Hepatocyte (in vitro differentiated cells): ENCODE measurements around the gene ENGASE. TPM values are rescaled to one million over a fixed set of nuclear protein-coding genes. Genes with fewer than 3 reads are reported as not detected.

Experiments
- DNase-seq: peaks from one replicate; pipeline ENCODE4 v3.0.0-alpha.2; 2016; ENCODE audit warnings: low spot score
- H2AFZ ChIP-seq: fragments of 200-600 bp; sonication (generic); 2 replicates; pipeline ENCODE4 v1.6.0; 2016; ENCODE audit warnings: antibody characterized with exemption, mild to moderate bottlenecking
- H3K27ac ChIP-seq: fragments of 200-600 bp; sonication (generic); 2 replicates; pipeline ENCODE4 v1.5.1; 2016; ENCODE audit warnings: mild to moderate bottlenecking
- H3K27me3 ChIP-seq: fragments of 200-600 bp; sonication (generic); 2 replicates; pipeline ENCODE4 v1.6.1; 2016
- H3K36me3 ChIP-seq: fragments of 200-600 bp; sonication (generic); replicated peaks from 2 replicates; pipeline ENCODE4 v1.5.1; 2016; ENCODE audit warnings: low read depth; ENCODE audit not compliant: insufficient read depth
- H3K4me1 ChIP-seq: fragments of 200-600 bp; sonication (generic); 2 replicates; pipeline ENCODE4 v1.5.1; 2016; ENCODE audit warnings: mild to moderate bottlenecking, moderate library complexity; ENCODE audit not compliant: insufficient read depth
- H3K4me2 ChIP-seq: fragments of 200-600 bp; sonication (generic); 2 replicates; pipeline ENCODE4 v1.6.0; 2016
- H3K4me3 ChIP-seq: fragments of 200-600 bp; sonication (generic); 2 replicates; pipeline ENCODE4 v1.5.1; 2016; ENCODE audit warnings: mild to moderate bottlenecking
- H3K79me2 ChIP-seq: fragments of 200-600 bp; sonication (generic); 2 replicates; pipeline ENCODE4 v1.6.0; 2017; ENCODE audit warnings: mild to moderate bottlenecking
- H3K9me2 ChIP-seq: fragments of 200-600 bp; sonication (generic); replicated peaks from 2 replicates; pipeline ENCODE4 v1.6.0; 2017; ENCODE audit warnings: mild to moderate bottlenecking; ENCODE audit not compliant: insufficient read depth
- H3K9me3 ChIP-seq: fragments of 200-600 bp; sonication (generic); 2 replicates; pipeline ENCODE4 v1.5.1; 2016; ENCODE audit warnings: low read depth, mild to moderate bottlenecking
- H4K20me1 ChIP-seq: fragments of 200-600 bp; sonication (generic); 2 replicates; pipeline ENCODE4 v1.6.0; 2016; ENCODE audit warnings: mild to moderate bottlenecking; ENCODE audit not compliant: insufficient read depth, poor library complexity, severe bottlenecking
- EZH2 ChIP-seq: fragments of 200-600 bp; sonication (generic); IDR thresholded peaks from 2 replicates; pipeline ENCODE4 v1.6.1; 2016; ENCODE audit warnings: antibody characterized with exemption, mild to moderate bottlenecking, borderline replicate concordance
- EZH2phosphoT487 ChIP-seq: fragments of 200-600 bp; sonication (generic); IDR thresholded peaks from one replicate; pipeline ENCODE4 v1.6.1; 2018; ENCODE audit warnings: antibody characterized with exemption, mild to moderate bottlenecking, low read depth, moderate library complexity; ENCODE audit not compliant: unreplicated experiment, severe bottlenecking
- WGBS: methylation state at CpG from one replicate; pipeline ENCODE4 v1.1.6; 2016; ENCODE audit warnings: low lambda C conversion rate; ENCODE audit errors: missing lambda C conversion rate; 5-methylcytosine and 5-hydroxymethylcytosine counted together
- polyA plus RNA-seq: library from polyadenylated mRNA; unstranded; fragments of >200 nt; fragmentation: Nextera tagmentation; extraction: Ambion mirVana; gene quantifications from 2 replicates; pipeline ENCODE4 v1.2.1, GENCODE V29; 2016
- total RNA-seq: library from RNA; depleted of rRNA; stranded (reverse); fragments of >200 nt; gene quantifications from 2 replicates; pipeline ENCODE4 v1.2.3, GENCODE V29; 2014
- TF ChIP-seq, protein P1 (sequence below): fragments of 200-600 bp; sonication (generic); IDR thresholded peaks from 2 replicates; pipeline ENCODE4 v1.5.1; 2016; ENCODE audit warnings: antibody characterized with exemption, mild to moderate bottlenecking; ENCODE audit not compliant: poor library complexity

Gene ENGASE
- total and polyA plus RNA-seq, 2 experiments from 2014 or later, result 24.4 to 34.0 TPM

GRCh38 chr17:79085154-79085920, 10.7 kb downstream of the ENGASE start:
- TF ChIP-seq EZH2, result no peak
- TF ChIP-seq, protein P1, sequence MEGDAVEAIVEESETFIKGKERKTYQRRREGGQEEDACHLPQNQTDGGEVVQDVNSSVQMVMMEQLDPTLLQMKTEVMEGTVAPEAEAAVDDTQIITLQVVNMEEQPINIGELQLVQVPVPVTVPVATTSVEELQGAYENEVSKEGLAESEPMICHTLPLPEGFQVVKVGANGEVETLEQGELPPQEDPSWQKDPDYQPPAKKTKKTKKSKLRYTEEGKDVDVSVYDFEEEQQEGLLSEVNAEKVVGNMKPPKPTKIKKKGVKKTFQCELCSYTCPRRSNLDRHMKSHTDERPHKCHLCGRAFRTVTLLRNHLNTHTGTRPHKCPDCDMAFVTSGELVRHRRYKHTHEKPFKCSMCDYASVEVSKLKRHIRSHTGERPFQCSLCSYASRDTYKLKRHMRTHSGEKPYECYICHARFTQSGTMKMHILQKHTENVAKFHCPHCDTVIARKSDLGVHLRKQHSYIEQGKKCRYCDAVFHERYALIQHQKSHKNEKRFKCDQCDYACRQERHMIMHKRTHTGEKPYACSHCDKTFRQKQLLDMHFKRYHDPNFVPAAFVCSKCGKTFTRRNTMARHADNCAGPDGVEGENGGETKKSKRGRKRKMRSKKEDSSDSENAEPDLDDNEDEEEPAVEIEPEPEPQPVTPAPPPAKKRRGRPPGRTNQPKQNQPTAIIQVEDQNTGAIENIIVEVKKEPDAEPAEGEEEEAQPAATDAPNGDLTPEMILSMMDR, result no peak
- no peak for TF ChIP-seq EZH2phosphoT487
- Histone ChIP-seq H3K4me3 (no peak overlapping the region), H3K27ac (no peak overlapping the region), H3K36me3 (no peaks in the 10 kb centered on the region), H3K4me2 (no peak overlapping the region), H2AFZ (no peak overlapping the region), H4K20me1 (peaks cover 2% of the 10 kb centered on the region), H3K4me1 (no peaks in the 10 kb centered on the region), H3K27me3 (no peaks in the 10 kb centered on the region), H3K9me2 (no peaks in the 10 kb centered on the region), H3K9me3 (no peaks in the 10 kb centered on the region), H3K79me2 (no peaks in the 10 kb centered on the region)
- 94% methylated on average over 29 of the region's 30 CpGs for WGBS
- no peak for DNase-seq

GRCh38 chr17:79085921-79086551, 11.4 kb downstream of the ENGASE start:
- Histone ChIP-seq H3K36me3 (no peaks in the 10 kb centered on the region), H3K4me2 (no peak overlapping the region), H3K9me2 (no peaks in the 10 kb centered on the region), H3K27ac (no peak overlapping the region), H4K20me1 (peaks cover 2% of the 10 kb centered on the region), H3K27me3 (no peaks in the 10 kb centered on the region), H3K9me3 (no peaks in the 10 kb centered on the region), H3K4me1 (no peaks in the 10 kb centered on the region), H3K79me2 (no peaks in the 10 kb centered on the region), H2AFZ (no peak overlapping the region), H3K4me3 (no peak overlapping the region)
- TF ChIP-seq EZH2phosphoT487 (no peak), EZH2 (no peak)
- TF ChIP-seq, protein P1, result no peak
- DNase-seq, result no peak
- WGBS, result 97% methylated on average over 28 of the region's 28 CpGs

DNA sequence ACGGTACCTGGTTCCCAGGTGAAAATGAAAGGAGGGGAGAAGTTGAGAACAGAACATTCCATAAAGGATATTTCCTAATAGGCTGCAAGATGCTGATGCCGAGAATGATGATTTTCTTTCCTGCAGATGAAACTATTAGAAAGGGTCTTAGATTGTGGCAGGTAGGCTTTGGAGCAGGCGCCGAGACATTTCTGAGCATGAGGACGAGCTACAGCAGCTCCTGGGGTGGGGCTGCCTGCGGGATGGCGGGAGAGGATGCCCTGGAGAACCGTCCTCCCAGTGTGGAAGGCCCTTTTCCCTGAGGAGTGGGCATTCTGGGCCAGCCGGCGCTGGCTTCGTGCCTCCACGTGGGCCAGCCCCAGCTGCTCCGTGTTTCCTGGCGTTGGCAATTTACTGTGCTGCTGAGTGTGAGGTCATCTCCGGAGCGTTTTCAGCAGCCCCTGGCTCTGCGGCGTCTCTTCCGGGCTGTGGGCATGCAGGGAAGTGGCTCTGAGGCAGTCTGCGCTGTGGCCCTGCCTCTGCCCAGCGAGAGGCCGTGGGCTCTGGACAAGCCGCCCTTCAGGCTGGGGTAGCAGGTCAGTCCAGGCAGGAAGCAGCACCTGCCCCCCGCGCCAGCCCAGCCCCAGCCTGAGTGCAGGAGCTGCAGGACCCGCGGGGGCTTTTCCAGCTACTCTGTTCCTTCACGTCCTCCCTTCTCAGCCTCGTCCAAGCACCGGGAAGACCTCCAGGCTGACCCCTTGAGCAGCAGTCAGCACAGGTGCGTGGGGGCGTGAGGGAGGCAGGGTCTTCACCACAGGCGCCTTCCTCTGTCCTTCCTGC, 12.2 kb downstream of the ENGASE start:
- no peak overlapping the region for H3K4me2 ChIP-seq
- TF ChIP-seq, protein P1, result no peak
- TF ChIP-seq EZH2 (no peak), EZH2phosphoT487 (no peak)
- no peaks in the 10 kb centered on the region for H3K9me2 ChIP-seq
- H3K36me3 ChIP-seq, result no peaks in the 10 kb centered on the region
- H3K9me3 ChIP-seq, result no peaks in the 10 kb centered on the region
- 94% methylated on average over 33 of the region's 33 CpGs for WGBS
- H2AFZ ChIP-seq, result no peak overlapping the region
- no peak overlapping the region for H3K27ac ChIP-seq
- H3K27me3 ChIP-seq, result no peaks in the 10 kb centered on the region
- H3K79me2 ChIP-seq, result no peaks in the 10 kb centered on the region
- H3K4me3 ChIP-seq, result no peak overlapping the region
- H4K20me1 ChIP-seq, result peaks cover 2% of the 10 kb centered on the region
- H3K4me1 ChIP-seq, result no peaks in the 10 kb centered on the region
- DNase-seq, result no peak
